PC-9 (cell line): Measurements from ENCODE around the gene SLCO2B1. TPM values are rescaled to one million over a fixed set of nuclear protein-coding genes. Genes with fewer than 3 reads are reported as not detected.

Experiments used
- BruUV-seq: library from RNA; stranded (reverse); fragments of 400-500 nt; replicated peaks from 2 replicates; lab custom pipeline; 2021; lab: Mats Ljungman, UMichigan
- CTCF ChIA-PET: fragments of 300-600 bp; sonication (Branson Sonifier 250); formaldehyde crosslinking; loops from one replicate; lab custom pipeline; 2022; ENCODE audit warnings: antibody characterized with exemption; lab: Charles Lee
- POLR2A ChIA-PET: fragments of 300-600 bp; sonication (Branson Sonifier 250); formaldehyde crosslinking; loops from one replicate; lab custom pipeline; 2022; ENCODE audit warnings: antibody characterized with exemption; ENCODE audit not compliant: unreplicated experiment; lab: Charles Lee
- DNase-seq, 2 experiments: peaks; one replicate each; pipeline versions ENCODE4 v3.0.0 to v3.0.0-alpha.2; 2015 to 2022; ENCODE audit warnings: mixed read lengths in 1 of 2
- H2AFZ ChIP-seq: fragments of 200-600 bp; sonication (generic); 2 replicates; pipeline ENCODE4 v1.8.1; 2017; ENCODE audit warnings: antibody characterized with exemption
- H3F3A ChIP-seq: fragments of 200-600 bp; sonication (generic); 2 replicates; pipeline ENCODE4 v1.8.1; 2017; ENCODE audit warnings: antibody characterized with exemption, mild to moderate bottlenecking, low read depth; ENCODE audit not compliant: insufficient read depth
- H3K27ac ChIP-seq: fragments of 200-600 bp; sonication (generic); 2 replicates; pipeline ENCODE4 v1.6.1; 2016; ENCODE audit warnings: mixed run types
- H3K27me3 ChIP-seq: fragments of 200-600 bp; sonication (generic); 2 replicates; pipeline ENCODE4 v1.6.1; 2016; ENCODE audit warnings: low read depth, mixed run types; ENCODE audit not compliant: insufficient read depth
- H3K36me3 ChIP-seq: fragments of 200-600 bp; sonication (generic); 2 replicates; pipeline ENCODE4 v1.6.1; 2016; ENCODE audit warnings: low read depth, mixed run types
- H3K4me1 ChIP-seq: fragments of 200-600 bp; sonication (generic); replicated peaks from 2 replicates; pipeline ENCODE4 v1.6.1; 2016; ENCODE audit warnings: mixed run types; ENCODE audit not compliant: insufficient read depth
- H3K4me2 ChIP-seq: fragments of 200-600 bp; sonication (generic); 2 replicates; pipeline ENCODE4 v1.6.1; 2017; ENCODE audit warnings: mixed run types
- H3K4me3 ChIP-seq: fragments of 200-600 bp; sonication (generic); 2 replicates; pipeline ENCODE4 v1.6.1; 2016; ENCODE audit warnings: mixed run types
- H3K79me2 ChIP-seq: fragments of 200-600 bp; sonication (generic); 2 replicates; pipeline ENCODE4 v1.6.1; 2017; ENCODE audit warnings: low read depth, mixed run types
- H3K9me2 ChIP-seq: fragments of 200-600 bp; sonication (generic); 2 replicates; pipeline ENCODE4 v1.8.1; 2017; ENCODE audit warnings: mild to moderate bottlenecking; ENCODE audit not compliant: insufficient read depth
- H3K9me3 ChIP-seq: fragments of 200-600 bp; sonication (generic); 2 replicates; pipeline ENCODE4 v1.8.1; 2016; ENCODE audit warnings: low read depth; ENCODE audit not compliant: insufficient read depth
- H4K20me1 ChIP-seq: fragments of 200-600 bp; sonication (generic); 2 replicates; pipeline ENCODE4 v1.8.1; 2017; ENCODE audit not compliant: insufficient read depth
- CTCF ChIP-seq: fragments of 200-600 bp; sonication (generic); conservative IDR thresholded peaks from 2 replicates; pipeline ENCODE4 v1.6.1; 2017; ENCODE audit warnings: mixed run types, antibody characterized with exemption, mild to moderate bottlenecking, moderate library complexity
- EZH2 ChIP-seq: fragments of 200-600 bp; sonication (generic); IDR thresholded peaks from 2 replicates; pipeline ENCODE4 v1.8.0; 2017; ENCODE audit warnings: antibody characterized with exemption, low read depth
- intact Hi-C: fragments of 100-400 bp; cut with micrococcal nuclease; formaldehyde crosslinking; loops from one replicate; pipeline ENCODE4 v1.10.0; 2022; ENCODE audit not compliant: unreplicated experiment
- total RNA-seq: library from RNA; stranded (reverse); gene quantifications from 2 replicates; pipeline ENCODE4 v1.2.3, GENCODE V29; 2021

Gene SLCO2B1
- total RNA-seq, 1 experiment from 2014 or later = 1.3 TPM

- Histone ChIP-seq H3K9me3 (no peaks in the 10 kb centered on the region), H3K36me3 (no peaks in the 10 kb centered on the region), H3K4me3 (no peak overlapping the region), H2AFZ (no peak overlapping the region), H3K4me1 (no peaks in the 10 kb centered on the region), H4K20me1 (no peaks in the 10 kb centered on the region), H3K27me3 (peaks cover 59% of the 10 kb centered on the region), H3K4me2 (no peak overlapping the region), H3K79me2 (no peaks in the 10 kb centered on the region), H3K27ac (no peak overlapping the region), H3F3A (no peaks in the 10 kb centered on the region), H3K9me2 (no peaks in the 10 kb centered on the region)
- no TSS peak for BruUV-seq
- intact Hi-C loops = loop anchor here (2.0 kb wide), 1 partner anchor 219 kb away; no protein-coding TSS in a partner anchor
- ChIA-PET POLR2A (no interaction called here), CTCF (interaction anchor here (0.6 to 1.3 kb wide), 3 partner anchors 46 to 312 kb away, joined by 3 to 5 read pairs (median 3); no protein-coding TSS in a partner anchor)
- TF ChIP-seq EZH2 (no peak), CTCF (no peak)
- no peak for DNase-seq
Measured at GRCh38 chr11:75241906-75242644, 91.2 kb downstream of the SLCO2B1 start.

GRCh38 chr11:75242722-75243600 is 92.1 kb downstream of the SLCO2B1 start:
- intact Hi-C loops = no loop called here
- CTCF ChIA-PET = interaction anchor here (0.7 kb wide), 1 partner anchor 179 kb away, joined by 16 read pairs; no protein-coding TSS in a partner anchor
- H3K27me3 ChIP-seq = peaks cover 57% of the 10 kb centered on the region

More at GRCh38 chr11:75242722-75243600, 92.1 kb downstream of the SLCO2B1 start:
- BruUV-seq = no TSS peak
- TF ChIP-seq EZH2 (no peak), CTCF (no peak)
- Histone ChIP-seq H3K4me1 (no peaks in the 10 kb centered on the region), H4K20me1 (no peaks in the 10 kb centered on the region), H3K9me3 (no peaks in the 10 kb centered on the region), H3K9me2 (no peaks in the 10 kb centered on the region), H3K79me2 (no peaks in the 10 kb centered on the region), H3K36me3 (no peaks in the 10 kb centered on the region), H3K4me3 (no peak overlapping the region), H3K27ac (no peak overlapping the region), H3F3A (no peaks in the 10 kb centered on the region), H3K4me2 (no peak overlapping the region), H2AFZ (no peak overlapping the region)
- POLR2A ChIA-PET = no interaction called here
- no peak for DNase-seq
